Cortex of kidney (tissue), 1 donor: Measurements from ENCODE around the gene ARHGEF1.

Experiments used
- DNase-seq: peaks from one replicate; lab custom pipeline; 2025; lab: John Stamatoyannopoulos, UW

The ARHGEF1 gene

GRCh38 chr19:41918653-41919244 is 35.8 kb downstream of the ARHGEF1 start:
- DNase-seq = no peak

DNA sequence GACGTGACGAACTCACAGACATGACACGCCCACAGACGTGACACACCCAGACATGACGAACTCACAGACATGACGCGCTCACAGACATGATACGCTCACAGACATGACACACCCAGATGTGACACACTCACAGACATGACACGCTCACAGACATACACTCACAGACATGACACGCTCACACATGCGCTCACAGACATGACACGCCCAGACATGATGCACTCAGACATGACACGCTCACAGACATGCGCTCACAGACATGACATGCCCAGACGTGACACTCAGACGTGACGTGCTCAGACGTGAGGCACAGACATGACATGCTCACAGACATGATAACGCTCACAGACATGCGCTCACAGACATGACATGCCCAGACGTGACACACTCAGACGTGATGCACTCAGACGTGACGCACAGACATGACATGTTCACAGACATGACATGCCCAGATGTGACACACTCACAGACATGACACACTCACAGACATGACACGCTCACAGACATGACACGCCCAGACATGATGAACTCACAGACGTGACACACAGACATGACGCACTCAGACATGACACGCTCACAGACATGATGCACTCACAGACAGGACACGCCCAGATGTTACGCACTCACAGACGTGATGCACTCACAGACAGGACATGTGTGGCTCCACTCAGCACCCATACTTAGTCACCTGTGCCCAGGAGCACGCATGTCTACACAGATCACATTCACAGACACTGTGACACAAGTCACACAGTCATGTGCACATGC is 37.1 kb downstream of the ARHGEF1 start:
- DNase-seq = no peak

- DNase-seq = no peak
These were observed 38.0 kb downstream of the ARHGEF1 start for GRCh38 chr19:41920882-41921576.

GRCh38 chr19:41921577-41922576 is 38.9 kb downstream of the ARHGEF1 start:
- DNase-seq = no peak

DNA sequence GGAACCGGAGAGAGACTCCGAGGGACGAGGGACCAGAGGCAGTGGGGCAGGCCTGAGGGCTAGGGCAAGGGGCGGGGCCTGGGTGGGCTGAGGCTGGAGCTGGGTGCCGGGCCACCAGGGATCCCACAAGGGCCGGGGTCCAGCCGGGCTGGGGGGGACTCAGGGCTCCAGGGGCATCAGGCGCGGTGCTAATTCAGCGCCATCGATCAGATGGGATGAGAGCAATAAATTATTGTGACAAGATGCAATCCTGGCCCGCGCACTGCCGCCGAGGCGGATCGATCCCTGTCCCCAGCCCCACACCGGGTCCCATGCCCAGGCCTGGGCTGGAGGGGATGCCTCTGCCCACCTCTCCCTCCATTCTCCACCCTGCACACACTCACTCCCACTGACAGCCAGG is 39.6 kb downstream of the ARHGEF1 start:
- DNase-seq = no peak

- no peak for DNase-seq
These were observed 40.2 kb downstream of the ARHGEF1 start for GRCh38 chr19:41923045-41923788.

GRCh38 chr19:41924151-41925145 is 41.5 kb downstream of the ARHGEF1 start:
- DNase-seq = no peak

GRCh38 chr19:41925208-41926003 is 42.4 kb downstream of the ARHGEF1 start:
- no peak for DNase-seq

DNA sequence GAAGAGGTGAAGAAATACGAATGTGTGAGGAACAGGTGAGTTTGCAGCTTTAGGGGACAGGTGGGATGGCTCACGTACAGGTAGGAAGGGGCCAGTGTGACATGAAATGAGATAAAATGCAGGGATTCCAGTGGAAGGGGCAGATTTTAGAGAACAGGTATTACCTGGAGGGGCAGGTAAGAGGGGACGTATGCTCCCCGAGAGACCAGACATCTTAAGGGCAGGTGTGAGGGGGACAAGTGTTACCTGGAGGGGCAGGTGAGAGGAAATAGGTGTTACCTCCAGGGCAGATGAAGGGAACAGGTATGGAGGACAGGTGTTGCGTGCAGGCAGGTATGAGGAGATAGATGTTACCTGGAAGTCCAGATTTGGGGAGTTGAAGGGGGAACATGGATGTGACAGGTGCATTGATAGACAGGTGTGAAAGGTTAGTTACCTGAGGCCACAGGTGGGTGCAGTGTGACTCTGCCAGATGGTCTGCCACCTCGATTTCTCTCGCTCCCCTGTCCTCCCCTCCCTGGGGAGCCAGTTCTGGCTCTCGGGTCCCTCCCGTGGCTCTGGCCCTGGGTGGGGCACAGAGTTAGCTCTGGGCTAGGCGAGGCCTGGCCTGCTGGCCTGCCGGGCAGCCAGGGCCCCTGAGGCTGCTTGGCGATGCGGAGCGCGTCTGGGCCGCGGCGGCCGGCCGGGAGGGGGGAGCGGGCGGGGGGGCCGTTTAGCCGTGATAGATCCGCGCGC is 43.2 kb downstream of the ARHGEF1 start:
- no peak for DNase-seq

- DNase-seq = no peak
These were observed 43.9 kb downstream of the ARHGEF1 start for GRCh38 chr19:41926763-41927496.

DNA sequence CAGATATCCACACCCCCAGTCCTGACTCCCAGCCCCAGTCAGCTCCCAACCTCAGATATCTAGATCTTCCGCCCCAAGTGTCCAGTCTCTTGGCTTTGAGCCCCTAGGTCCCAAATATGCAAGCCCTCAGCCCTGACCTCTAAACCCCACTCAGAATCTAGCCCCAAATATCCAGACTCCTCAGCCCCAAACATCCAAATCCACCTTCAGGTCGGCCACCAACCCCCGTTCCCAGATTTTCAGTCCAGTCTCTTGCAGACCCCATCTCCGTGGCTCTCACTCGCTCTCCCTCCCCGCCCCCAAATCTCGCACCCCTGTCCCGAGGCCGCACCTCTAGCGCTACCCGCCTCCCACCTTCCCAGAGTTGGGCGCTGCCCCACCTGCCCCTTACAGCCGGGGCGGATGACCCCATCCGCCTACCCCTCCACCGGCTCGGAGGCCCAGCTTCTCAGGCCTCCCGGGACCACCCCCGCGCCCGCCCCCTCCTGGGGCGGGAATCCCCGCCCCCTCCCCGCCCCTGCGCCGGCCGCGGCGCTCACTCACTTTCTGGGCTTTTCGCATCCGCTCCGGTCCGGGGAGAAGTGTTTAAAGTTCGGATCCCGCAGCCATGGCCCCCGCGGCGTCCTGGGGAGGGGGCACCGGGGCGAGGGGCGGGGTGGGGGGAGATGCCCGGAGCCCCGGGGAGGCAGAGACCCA is 44.7 kb downstream of the ARHGEF1 start:
- DNase-seq = no peak

- no peak for DNase-seq
These were observed 45.3 kb downstream of the ARHGEF1 start, which contains the start of gene ERFL for GRCh38 chr19:41928221-41928683. Gene ERFL, minus strand, starts transcription at chr19:41928449. Its CDS starts 15,530 bp downstream, at chr19:41912919.

- DNase-seq = no peak
These were observed 46.0 kb downstream of the ARHGEF1 start for GRCh38 chr19:41928754-41929535.

- DNase-seq = no peak
These were observed 46.6 kb downstream of the ARHGEF1 start for GRCh38 chr19:41929536-41930071.

GRCh38 chr19:41930322-41930722 is 47.3 kb downstream of the ARHGEF1 start:
- DNase-seq = no peak
